NK-92 treated with Interleukin-12 subunit alpha and Interleukin-12 subunit beta, amount 100 ng/mL, for 24 hours (cell line): ENCODE measurements around the gene ANKDD1A.
A peak's percentile ranks its signal among the peaks of the same experiment; 100 is the strongest.

Experiments used
- DNase-seq: peaks from one replicate; lab custom pipeline; 2025; lab: John Stamatoyannopoulos, UW

ANKDD1A gene

GRCh38 chr15:64911311-64912186 is at the start of gene ANKDD1A:
Gene ANKDD1A, plus strand, starts transcription at chr15:64911902. Its CDS starts 29 bp downstream, at chr15:64911931.
- DNase-seq, result no peak

GRCh38 chr15:64861960-64862359 is 49.7 kb upstream of the ANKDD1A start:
- DNase-seq, result no peak

GRCh38 chr15:64862408-64862807 is 49.3 kb upstream of the ANKDD1A start:
- DNase-seq, result no peak

- no peak for DNase-seq
Measured at GRCh38 chr15:64864068-64864467, 47.6 kb upstream of the ANKDD1A start.

GRCh38 chr15:64865126-64865997 is 46.3 kb upstream of the ANKDD1A start:
- DNase-seq, result no peak

GRCh38 chr15:64865998-64866520 is 45.6 kb upstream of the ANKDD1A start:
- no peak for DNase-seq

GRCh38 chr15:64869501-64869900 is 42.2 kb upstream of the ANKDD1A start:
- DNase-seq, result no peak

GRCh38 chr15:64870353-64870752 is 41.3 kb upstream of the ANKDD1A start:
- DNase-seq, result no peak

- DNase-seq, result no peak
Measured at GRCh38 chr15:64875641-64876223, 36.0 kb upstream of the ANKDD1A start.

GRCh38 chr15:64877435-64877834 is 34.3 kb upstream of the ANKDD1A start:
- no peak for DNase-seq

GRCh38 chr15:64878705-64879104 is 33.0 kb upstream of the ANKDD1A start:
- DNase-seq, result no peak

GRCh38 chr15:64883100-64883581 is 28.6 kb upstream of the ANKDD1A start:
- peak; percentile 35 for DNase-seq

- DNase-seq, result peak; percentile 75
Measured at GRCh38 chr15:64883997-64884511, 27.6 kb upstream of the ANKDD1A start.

- DNase-seq, result no peak
Measured at GRCh38 chr15:64884679-64885078, 27.0 kb upstream of the ANKDD1A start.

GRCh38 chr15:64888336-64888735 is 23.4 kb upstream of the ANKDD1A start:
- DNase-seq, result no peak

- no peak for DNase-seq
Measured at GRCh38 chr15:64891561-64891960, 20.1 kb upstream of the ANKDD1A start.

GRCh38 chr15:64892847-64893403 is 18.8 kb upstream of the ANKDD1A start:
- peak; percentile 41 for DNase-seq

GRCh38 chr15:64893481-64894394 is 18.0 kb upstream of the ANKDD1A start:
- peak; percentile 100 for DNase-seq

- DNase-seq, result peak; percentile 94
Measured at GRCh38 chr15:64894395-64895056, 17.2 kb upstream of the ANKDD1A start.
